ENCODE measurements around the gene CNDP2.
A peak's percentile ranks its signal among the peaks of the same experiment; 100 is the strongest.

Gene CNDP2

DNA sequence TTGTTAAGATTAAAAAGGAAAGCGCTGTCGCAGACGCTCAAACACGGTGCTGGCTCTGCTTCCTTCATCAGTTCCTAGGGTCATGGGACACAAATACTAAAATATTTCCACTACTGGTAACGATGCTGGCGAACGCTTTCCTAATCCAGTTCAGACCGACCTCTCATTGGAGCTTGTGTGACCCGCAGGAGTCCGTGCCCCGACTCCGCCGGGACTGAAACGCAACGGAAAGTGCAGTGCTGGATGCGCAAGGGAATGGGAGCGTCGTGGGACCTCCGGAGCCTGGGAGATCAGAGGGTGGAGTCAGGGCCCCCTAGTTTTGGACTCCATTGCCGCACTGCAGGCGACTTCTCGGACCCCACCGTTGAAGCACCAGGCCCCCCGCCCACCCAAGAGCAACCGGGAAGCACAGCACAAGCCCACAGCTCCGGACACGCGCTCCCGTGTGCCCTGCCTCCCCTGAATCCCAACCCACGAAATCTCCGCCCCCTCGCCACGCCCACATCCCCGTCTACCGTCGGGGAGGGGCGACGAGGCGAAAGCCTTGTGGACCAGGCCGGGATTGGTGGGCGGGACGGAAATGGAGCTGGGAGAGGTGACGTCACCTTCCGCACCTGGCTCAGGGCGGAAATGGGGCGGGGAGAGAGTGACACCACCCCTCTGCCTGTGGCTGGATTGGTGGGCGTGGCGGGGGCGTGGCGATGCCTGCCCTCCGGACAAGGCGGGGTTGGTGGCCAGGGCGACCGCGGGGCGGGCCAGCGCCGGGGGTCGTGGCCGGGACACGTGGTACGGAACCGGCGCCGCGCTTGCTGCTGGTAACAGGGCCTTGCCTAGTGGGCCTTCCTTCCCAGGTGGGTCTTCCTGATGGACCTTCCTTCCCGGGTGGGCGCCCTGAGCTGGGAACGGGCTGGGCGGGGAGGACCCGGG, at the start of gene CNDP2:
CNDP2 (plus strand) TSS at position 783 of the 927 bp plus-strand sequence. CDS start 3,611 bp downstream, outside the sequence.
- H3K9ac ChIP-seq (ENCODE audit: low read length), result peak within 1 kb of the TSS; percentile 90
- H3K9me3 ChIP-seq (ENCODE audit: control insufficient read depth, low read depth, low read length), result no peaks in the 10 kb centered on the region
- peak within 1 kb of the TSS; percentile 77 for H3K27ac ChIP-seq (ENCODE audit: low read length)
- peaks cover 9% of the 10 kb centered on the region for H3K36me3 ChIP-seq (ENCODE audit: control insufficient read depth, low read depth, low read length)
- no peaks in the 10 kb centered on the region for H3K27me3 ChIP-seq (ENCODE audit: control insufficient read depth, insufficient read depth, low read length)
- peaks cover 13% of the 10 kb centered on the region for H3K4me1 ChIP-seq (ENCODE audit: control insufficient read depth, low read depth, low read length)
- peak within 1 kb of the TSS; percentile 83 for H3K4me3 ChIP-seq (ENCODE audit: low read length)

DNA sequence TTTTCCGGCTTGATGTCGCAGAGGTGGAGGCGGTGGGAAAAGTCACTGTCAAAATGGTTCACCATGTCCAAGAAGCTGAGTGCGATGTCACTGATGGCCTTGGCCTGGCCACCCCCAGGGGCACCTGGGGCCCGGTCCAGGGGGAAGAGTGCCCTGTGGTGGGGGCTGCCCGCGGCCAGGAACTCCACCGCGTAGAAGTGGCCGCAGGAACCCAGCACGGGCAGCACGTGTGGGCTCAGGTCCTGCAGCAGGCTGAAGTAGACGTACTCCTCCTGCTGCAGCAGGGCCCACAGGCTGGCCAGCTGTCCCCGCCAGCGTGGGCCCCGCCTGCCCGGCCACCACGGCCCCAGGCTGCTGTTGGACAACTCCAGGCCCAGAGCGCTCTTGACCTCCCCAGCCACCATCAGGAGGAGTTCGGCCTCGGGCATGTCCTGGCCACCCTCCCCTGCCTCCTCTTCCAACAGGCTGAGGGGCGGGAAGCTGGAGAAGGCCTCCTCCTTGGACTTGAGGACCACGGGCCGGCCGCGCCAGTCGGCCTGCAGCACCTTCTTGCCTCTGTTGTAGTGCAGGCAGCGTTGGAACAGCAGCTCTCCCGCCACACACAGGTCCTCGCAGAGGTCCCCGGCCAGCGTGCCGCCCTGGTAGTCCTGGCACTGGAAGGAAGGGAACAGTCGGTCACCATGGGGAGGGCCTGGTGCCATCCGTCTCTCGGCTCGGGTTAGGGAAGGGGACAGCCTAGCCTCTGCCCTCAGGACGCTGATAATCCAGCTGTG, 49.3 kb upstream of the CNDP2 start:
- Histone ChIP-seq H3K27ac (ENCODE audit: low read length) (no peak overlapping the region), H3K4me3 (ENCODE audit: low read length) (no peak overlapping the region), H3K9me3 (ENCODE audit: control insufficient read depth, low read depth, low read length) (no peaks in the 10 kb centered on the region), H3K36me3 (ENCODE audit: control insufficient read depth, low read depth, low read length) (no peaks in the 10 kb centered on the region), H3K4me1 (ENCODE audit: control insufficient read depth, low read depth, low read length) (no peaks in the 10 kb centered on the region), H3K9ac (ENCODE audit: low read length) (no peak overlapping the region), H3K27me3 (ENCODE audit: control insufficient read depth, insufficient read depth, low read length) (no peaks in the 10 kb centered on the region)

DNA sequence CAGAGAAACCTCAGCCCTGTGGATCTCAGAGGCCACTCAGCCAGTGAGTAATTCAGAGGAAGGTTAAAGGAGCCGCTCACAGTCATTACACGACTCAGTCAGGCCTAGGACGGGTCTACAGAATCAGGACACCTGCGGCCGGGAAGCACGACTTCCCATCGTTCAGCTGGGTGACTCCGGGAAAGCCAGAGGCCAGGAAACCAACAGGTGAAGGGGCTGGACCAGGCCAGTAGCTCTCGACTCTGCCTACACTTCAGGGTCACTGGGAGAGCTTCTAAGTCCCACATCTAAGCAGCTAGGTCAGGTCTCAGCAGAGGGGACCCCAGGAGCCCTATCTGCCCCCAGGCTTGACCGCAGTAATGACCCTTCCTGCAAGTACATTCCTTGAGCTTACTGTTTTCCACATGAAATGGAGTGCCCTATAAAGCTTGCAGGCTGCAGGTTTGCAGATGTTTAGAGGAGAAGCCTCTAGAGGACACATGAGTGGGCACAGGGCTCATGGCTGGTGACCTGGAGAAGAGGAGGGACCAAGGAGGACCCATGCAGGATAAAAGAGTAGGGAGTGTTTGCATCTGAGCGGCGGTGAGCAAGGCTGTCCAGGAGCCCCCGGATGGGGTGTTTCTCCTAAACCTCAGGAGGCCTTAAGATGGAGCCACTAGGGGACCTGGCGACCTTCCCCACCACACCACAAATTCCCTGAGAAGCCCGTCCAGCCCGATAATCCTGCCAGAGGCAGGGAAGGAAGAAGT, 48.6 kb upstream of the CNDP2 start:
- Histone ChIP-seq H3K4me3 (ENCODE audit: low read length) (no peak overlapping the region), H3K9ac (ENCODE audit: low read length) (no peak overlapping the region), H3K4me1 (ENCODE audit: control insufficient read depth, low read depth, low read length) (no peaks in the 10 kb centered on the region), H3K9me3 (ENCODE audit: control insufficient read depth, low read depth, low read length) (no peaks in the 10 kb centered on the region), H3K27ac (ENCODE audit: low read length) (no peak overlapping the region), H3K36me3 (ENCODE audit: control insufficient read depth, low read depth, low read length) (no peaks in the 10 kb centered on the region), H3K27me3 (ENCODE audit: control insufficient read depth, insufficient read depth, low read length) (no peaks in the 10 kb centered on the region)

DNA sequence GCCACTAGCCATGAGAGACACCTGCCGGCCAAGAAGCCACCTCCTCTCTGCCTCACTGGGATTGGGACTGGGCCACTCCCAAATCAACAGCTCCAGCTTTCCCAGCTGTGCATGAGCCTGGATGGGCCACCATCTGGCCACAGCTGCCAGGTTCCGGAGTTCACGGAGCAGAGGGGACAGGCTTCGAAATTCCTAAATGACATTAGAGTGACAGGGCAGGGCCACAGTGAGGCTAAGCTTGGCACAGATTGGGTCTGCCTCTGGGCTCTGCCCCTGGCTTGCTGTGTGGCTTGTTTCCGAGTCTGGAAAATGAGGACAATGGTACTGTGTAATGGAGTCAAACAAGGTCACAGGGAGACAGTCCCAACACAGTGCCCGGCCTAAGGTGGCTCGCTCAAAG, 45.5 kb upstream of the CNDP2 start:
- no peaks in the 10 kb centered on the region for H3K9me3 ChIP-seq (ENCODE audit: control insufficient read depth, low read depth, low read length)
- no peaks in the 10 kb centered on the region for H3K36me3 ChIP-seq (ENCODE audit: control insufficient read depth, low read depth, low read length)
- peaks cover 3% of the 10 kb centered on the region for H3K4me1 ChIP-seq (ENCODE audit: control insufficient read depth, low read depth, low read length)
- no peak overlapping the region for H3K9ac ChIP-seq (ENCODE audit: low read length)
- peaks cover 15% of the 10 kb centered on the region for H3K27me3 ChIP-seq (ENCODE audit: control insufficient read depth, insufficient read depth, low read length)
- no peak overlapping the region for H3K4me3 ChIP-seq (ENCODE audit: low read length)
- no peak overlapping the region for H3K27ac ChIP-seq (ENCODE audit: low read length)

DNA sequence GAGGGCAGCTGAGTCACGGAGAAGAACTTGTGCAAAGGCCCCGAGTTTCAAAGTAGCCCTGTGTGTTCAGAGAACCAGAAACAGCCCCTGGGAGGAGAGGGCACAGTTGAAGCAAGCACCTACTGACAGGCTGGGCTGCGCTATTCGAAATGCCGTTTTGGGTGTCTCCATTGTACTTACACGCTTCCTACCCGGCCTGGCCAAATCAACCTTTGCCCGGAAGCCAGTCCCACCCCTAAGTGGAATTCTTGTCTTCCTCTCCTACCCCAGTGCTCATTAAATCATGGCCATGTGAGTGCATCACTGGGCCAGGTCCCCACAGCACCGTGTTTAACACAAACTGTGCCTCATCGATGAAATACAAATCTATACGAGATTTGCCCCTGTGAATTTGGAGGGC, 45.0 kb upstream of the CNDP2 start:
- peaks cover 20% of the 10 kb centered on the region for H3K27me3 ChIP-seq (ENCODE audit: control insufficient read depth, insufficient read depth, low read length)
- no peak overlapping the region for H3K4me3 ChIP-seq (ENCODE audit: low read length)
- no peak overlapping the region for H3K27ac ChIP-seq (ENCODE audit: low read length)
- no peaks in the 10 kb centered on the region for H3K36me3 ChIP-seq (ENCODE audit: control insufficient read depth, low read depth, low read length)
- no peak overlapping the region for H3K9ac ChIP-seq (ENCODE audit: low read length)
- peaks cover 3% of the 10 kb centered on the region for H3K4me1 ChIP-seq (ENCODE audit: control insufficient read depth, low read depth, low read length)
- H3K9me3 ChIP-seq (ENCODE audit: control insufficient read depth, low read depth, low read length), result no peaks in the 10 kb centered on the region

DNA sequence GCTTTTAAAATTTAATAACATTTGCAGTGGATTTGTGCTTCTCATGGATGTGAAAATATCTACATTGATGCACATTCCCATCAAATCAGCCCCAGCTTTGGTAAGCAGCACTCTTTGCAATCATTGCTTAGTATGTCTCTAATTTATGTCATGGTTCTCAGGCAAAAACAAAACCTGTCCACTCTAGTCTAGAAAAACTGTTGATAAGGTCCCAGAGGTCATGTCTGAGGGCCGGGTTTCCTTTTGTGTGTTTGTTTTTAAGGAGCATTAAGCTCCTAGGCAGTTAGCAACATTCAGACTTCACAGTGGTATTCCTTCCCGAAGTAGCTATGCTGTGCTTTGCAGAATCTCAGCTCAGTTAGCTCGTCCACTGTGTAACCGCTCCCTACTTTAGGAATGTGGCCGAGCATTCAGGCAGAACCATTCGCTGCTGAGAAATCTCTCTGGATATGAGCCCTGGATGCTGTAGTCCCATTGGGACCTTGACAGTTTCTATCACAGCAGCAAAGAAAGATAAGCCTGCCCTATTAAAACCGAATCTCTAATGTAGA, 43.1 kb upstream of the CNDP2 start:
- Histone ChIP-seq H3K27ac (ENCODE audit: low read length) (no peak overlapping the region), H3K9me3 (ENCODE audit: control insufficient read depth, low read depth, low read length) (no peaks in the 10 kb centered on the region), H3K27me3 (ENCODE audit: control insufficient read depth, insufficient read depth, low read length) (peaks cover 39% of the 10 kb centered on the region), H3K4me1 (ENCODE audit: control insufficient read depth, low read depth, low read length) (peaks cover 3% of the 10 kb centered on the region), H3K9ac (ENCODE audit: low read length) (no peak overlapping the region), H3K4me3 (ENCODE audit: low read length) (no peak overlapping the region), H3K36me3 (ENCODE audit: control insufficient read depth, low read depth, low read length) (no peaks in the 10 kb centered on the region)

DNA sequence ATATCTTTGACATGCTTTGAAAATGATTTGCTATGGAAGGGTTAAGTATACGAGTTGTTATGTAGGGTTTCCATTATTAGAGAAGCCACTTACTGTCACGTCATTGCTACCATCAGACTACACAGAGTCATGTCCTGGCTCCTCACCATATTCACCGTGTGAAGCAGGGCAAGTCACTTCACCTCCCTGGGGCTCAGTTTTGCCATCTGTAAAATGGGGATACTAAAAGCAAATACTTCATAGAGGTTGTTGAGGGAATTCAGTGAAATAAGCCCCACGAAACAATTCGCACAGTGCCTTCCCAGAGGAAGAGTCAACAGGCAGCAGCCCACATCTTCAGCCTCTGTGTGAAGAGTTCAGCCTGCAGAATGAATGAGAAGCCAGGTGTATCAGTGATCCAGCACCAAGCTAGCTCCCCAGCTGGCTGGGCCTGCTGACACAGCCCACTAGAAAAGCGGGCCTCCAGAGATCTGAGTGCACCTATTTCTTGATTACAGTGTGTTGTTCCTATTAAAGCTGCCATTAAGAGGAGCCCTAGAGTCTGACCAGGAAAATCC, 42.4 kb upstream of the CNDP2 start:
- no peaks in the 10 kb centered on the region for H3K9me3 ChIP-seq (ENCODE audit: control insufficient read depth, low read depth, low read length)
- no peak overlapping the region for H3K4me3 ChIP-seq (ENCODE audit: low read length)
- H3K27me3 ChIP-seq (ENCODE audit: control insufficient read depth, insufficient read depth, low read length), result peaks cover 45% of the 10 kb centered on the region
- no peak overlapping the region for H3K9ac ChIP-seq (ENCODE audit: low read length)
- no peaks in the 10 kb centered on the region for H3K36me3 ChIP-seq (ENCODE audit: control insufficient read depth, low read depth, low read length)
- peaks cover 3% of the 10 kb centered on the region for H3K4me1 ChIP-seq (ENCODE audit: control insufficient read depth, low read depth, low read length)
- H3K27ac ChIP-seq (ENCODE audit: low read length), result no peak overlapping the region

DNA sequence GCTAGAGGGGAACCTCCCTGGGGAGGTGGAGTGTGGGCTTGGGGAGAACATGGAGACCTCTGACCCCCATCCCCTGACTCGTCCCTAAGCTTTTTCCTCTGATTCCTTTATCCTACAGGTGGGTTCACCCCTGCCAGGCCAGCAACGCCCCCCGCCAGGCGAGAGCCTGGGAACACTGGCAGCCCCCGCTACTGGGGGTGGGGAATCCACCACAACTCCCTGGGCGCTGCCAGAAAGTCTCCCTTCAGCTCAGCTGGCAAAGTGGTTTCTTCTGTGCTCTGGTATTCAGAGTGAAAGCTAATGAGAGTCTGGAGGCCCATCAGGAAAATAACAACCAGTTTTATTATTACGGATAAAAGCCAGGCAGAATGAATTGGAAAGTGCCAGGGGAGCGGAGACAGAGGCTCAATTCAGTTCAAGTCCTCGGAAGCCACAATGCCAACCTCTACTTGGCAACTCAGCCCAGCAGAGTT, 41.8 kb upstream of the CNDP2 start:
- Histone ChIP-seq H3K27ac (ENCODE audit: low read length) (no peak overlapping the region), H3K27me3 (ENCODE audit: control insufficient read depth, insufficient read depth, low read length) (peaks cover 51% of the 10 kb centered on the region), H3K9ac (ENCODE audit: low read length) (no peak overlapping the region), H3K9me3 (ENCODE audit: control insufficient read depth, low read depth, low read length) (no peaks in the 10 kb centered on the region), H3K36me3 (ENCODE audit: control insufficient read depth, low read depth, low read length) (no peaks in the 10 kb centered on the region), H3K4me3 (ENCODE audit: low read length) (no peak overlapping the region), H3K4me1 (ENCODE audit: control insufficient read depth, low read depth, low read length) (peaks cover 3% of the 10 kb centered on the region)

DNA sequence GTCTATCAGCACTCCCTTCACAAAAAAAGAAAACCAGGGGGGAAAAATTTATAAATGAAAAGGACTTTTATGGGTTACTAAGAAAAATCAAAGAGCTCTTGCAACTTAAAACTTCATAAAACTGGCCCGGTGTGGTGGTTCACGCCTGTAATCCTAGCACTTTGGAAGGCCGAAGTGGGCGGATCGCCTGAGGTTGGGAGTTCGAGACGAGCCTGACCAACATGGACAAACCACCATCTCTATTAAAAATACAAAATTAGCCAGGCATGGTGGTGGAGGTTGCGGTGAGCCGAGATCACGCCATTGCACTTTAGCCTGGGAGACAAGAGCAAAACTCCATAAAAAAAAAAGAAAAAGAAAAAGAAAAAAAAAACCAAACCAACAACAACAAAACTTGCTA, 40.8 kb upstream of the CNDP2 start:
- no peaks in the 10 kb centered on the region for H3K36me3 ChIP-seq (ENCODE audit: control insufficient read depth, low read depth, low read length)
- no peak overlapping the region for H3K4me3 ChIP-seq (ENCODE audit: low read length)
- peaks cover 56% of the 10 kb centered on the region for H3K27me3 ChIP-seq (ENCODE audit: control insufficient read depth, insufficient read depth, low read length)
- peaks cover 6% of the 10 kb centered on the region for H3K4me1 ChIP-seq (ENCODE audit: control insufficient read depth, low read depth, low read length)
- no peaks in the 10 kb centered on the region for H3K9me3 ChIP-seq (ENCODE audit: control insufficient read depth, low read depth, low read length)
- no peak overlapping the region for H3K27ac ChIP-seq (ENCODE audit: low read length)
- H3K9ac ChIP-seq (ENCODE audit: low read length), result no peak overlapping the region

DNA sequence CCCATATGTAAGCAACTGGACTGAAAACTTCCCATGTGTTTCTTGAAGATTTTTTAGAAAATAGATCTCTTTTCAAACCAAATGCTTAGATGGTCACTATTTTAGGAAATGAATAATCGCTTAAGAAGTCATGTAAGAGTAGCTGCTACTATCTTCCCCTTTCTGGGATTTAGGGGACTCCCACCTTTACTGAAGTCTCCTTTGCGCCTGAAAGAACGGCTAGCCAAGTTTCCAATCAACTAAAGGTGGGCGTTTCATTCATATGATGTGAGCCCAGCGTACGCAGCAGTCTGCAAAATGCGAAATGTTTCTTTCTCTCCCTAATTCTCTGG, 40.2 kb upstream of the CNDP2 start:
- Histone ChIP-seq H3K27ac (ENCODE audit: low read length) (no peak overlapping the region), H3K4me3 (ENCODE audit: low read length) (peak overlapping the region; percentile 64)

More for the DNA sequence above, 40.2 kb upstream of the CNDP2 start:
- Histone ChIP-seq H3K9me3 (ENCODE audit: control insufficient read depth, low read depth, low read length) (no peaks in the 10 kb centered on the region), H3K36me3 (ENCODE audit: control insufficient read depth, low read depth, low read length) (no peaks in the 10 kb centered on the region), H3K9ac (ENCODE audit: low read length) (no peak overlapping the region), H3K4me1 (ENCODE audit: control insufficient read depth, low read depth, low read length) (peaks cover 6% of the 10 kb centered on the region), H3K27me3 (ENCODE audit: control insufficient read depth, insufficient read depth, low read length) (peaks cover 56% of the 10 kb centered on the region)

Measured in iPS-18a (cell line).